B cell (primary cell): ENCODE results near the gene KCNC4. TPM values are rescaled to one million over a fixed set of nuclear protein-coding genes. Genes with fewer than 3 reads are reported as not detected.

Experiments used
- ATAC-seq: fragments of 200-7000 bp; cut with Tn5 transposase; one replicate; pipeline ENCODE4 v1.10.0; 2021; ENCODE audit warnings: low read depth, mild to moderate bottlenecking, moderate number of reproducible peaks, moderate library complexity
- CTCF ChIA-PET: fragments of 350-600 bp; sonication (Branson Sonifier 250); formaldehyde crosslinking; loops from one replicate; lab custom pipeline; 2021; ENCODE audit warnings: antibody characterized with exemption, inconsistent platforms; lab: Charles Lee
- POLR2A ChIA-PET: fragments of 350-600 bp; sonication (Branson Sonifier 250); formaldehyde crosslinking; loops from one replicate; lab custom pipeline; 2021; ENCODE audit warnings: antibody characterized with exemption; lab: Charles Lee
- DNase-seq: peaks from one replicate; pipeline ENCODE4 v3.0.0; 2013
- H2AFZ ChIP-seq: 2 replicates; pipeline ENCODE4 v1.6.1; 2012; ENCODE audit warnings: mild to moderate bottlenecking, low read depth, low read length; ENCODE audit not compliant: insufficient read depth, poor library complexity, severe bottlenecking
- H3K27ac ChIP-seq, 2 donors: 1 replicate in 1 of 2; 2 replicates in 1 of 2; pipeline ENCODE4 v1.5.1; 2012 to 2013; ENCODE audit warnings: low read length in 2 of 2, mild to moderate bottlenecking in 2 of 2, moderate library complexity in 1 of 2
- H3K27me3 ChIP-seq, 4 experiments: fragments of 200-600 bp in 1 of 4; sonication (generic) in 1 of 4; replicated peaks in 1 of 4; 1 replicate in 2 of 4; 2 replicates in 2 of 4; pipeline versions ENCODE4 v1.6.1 to v1.7.0; 2013 to 2016; ENCODE audit warnings: low read length in 3 of 4, mild to moderate bottlenecking in 2 of 4, mixed read lengths in 1 of 4, moderate library complexity in 1 of 4; ENCODE audit not compliant: insufficient read depth in 4 of 4, control insufficient read depth in 3 of 4; ENCODE audit errors: control extremely low read depth in 1 of 4
- H3K36me3 ChIP-seq, 2 experiments: replicated peaks in 1 of 2; 1 replicate in 1 of 2; 2 replicates in 1 of 2; pipeline versions ENCODE4 v1.6.1 to v1.7.1; 2013; ENCODE audit warnings: low read length in 1 of 2; ENCODE audit not compliant: insufficient read depth in 2 of 2, control insufficient read depth in 1 of 2; ENCODE audit errors: control extremely low read depth in 1 of 2, extremely low read depth in 1 of 2
- H3K4me1 ChIP-seq, 2 donors: fragments of 200-600 bp in 1 of 2; sonication (generic) in 1 of 2; 1 replicate in 1 of 2; 2 replicates in 1 of 2; pipeline versions ENCODE4 v1.5.1 to v1.6.1; 2013 to 2017; ENCODE audit warnings: low read length in 2 of 2; ENCODE audit not compliant: control insufficient read depth in 2 of 2, insufficient read depth in 2 of 2
- H3K4me2 ChIP-seq: replicated peaks from 2 replicates; pipeline ENCODE3; 2012; ENCODE audit warnings: mild to moderate bottlenecking, low read depth, low read length; ENCODE audit not compliant: poor library complexity, severe bottlenecking
- H3K4me3 ChIP-seq, 5 experiments: fragments of 200-600 bp in 1 of 5; sonication (generic) in 1 of 5; 1 replicate in 3 of 5; 2 replicates in 2 of 5; pipeline versions ENCODE4 v1.5.1 to v1.7.0; 2011 to 2016; ENCODE audit warnings: low read length in 4 of 5, mild to moderate bottlenecking in 4 of 5, low read depth in 2 of 5, control low read depth in 1 of 5, moderate library complexity in 1 of 5; ENCODE audit not compliant: insufficient read depth in 1 of 5; ENCODE audit errors: control extremely low read depth in 1 of 5, extremely low read depth in 1 of 5
- H3K79me2 ChIP-seq: fragments of 200-600 bp; sonication (generic); one replicate; pipeline ENCODE4 v1.6.0; 2016; ENCODE audit warnings: low read length; ENCODE audit not compliant: control insufficient read depth, insufficient read depth
- H3K9ac ChIP-seq: fragments of 200-600 bp; sonication (generic); 2 replicates; pipeline ENCODE4 v1.6.1; 2017; ENCODE audit warnings: mild to moderate bottlenecking, low read length, moderate library complexity
- H3K9me3 ChIP-seq, 3 donors: one replicate each; pipeline versions ENCODE4 v1.6.1 to v1.7.1; 2013; ENCODE audit warnings: low read length in 2 of 3; ENCODE audit not compliant: control insufficient read depth in 2 of 3, insufficient read depth in 1 of 3; ENCODE audit errors: control extremely low read depth in 1 of 3
- H4K20me1 ChIP-seq: 2 replicates; pipeline ENCODE4 v1.6.0; 2012; ENCODE audit warnings: mild to moderate bottlenecking, low read length; ENCODE audit not compliant: insufficient read depth, control insufficient read depth, poor library complexity, severe bottlenecking
- H3K27ac Mint-ChIP-seq: one replicate; pipeline ENCODE4 v1.8.0; 2021; ENCODE audit warnings: mixed read lengths
- H3K27me3 Mint-ChIP-seq: one replicate; pipeline ENCODE4 v1.8.0; 2021; ENCODE audit warnings: mixed read lengths
- H3K4me1 Mint-ChIP-seq: one replicate; pipeline ENCODE4 v1.8.0; 2021; ENCODE audit warnings: mixed read lengths
- H3K4me3 Mint-ChIP-seq: one replicate; pipeline ENCODE4 v1.8.0; 2021; ENCODE audit warnings: mixed read lengths
- H3K9me3 Mint-ChIP-seq: one replicate; pipeline ENCODE4 v1.8.0; 2022; ENCODE audit warnings: mixed read lengths; ENCODE audit not compliant: insufficient read depth
- CTCF ChIP-seq: fragments of 200-600 bp; IDR thresholded peaks from one replicate; pipeline ENCODE4 v1.8.0; 2022; ENCODE audit warnings: antibody characterized with exemption, mild to moderate bottlenecking
- EZH2 ChIP-seq: IDR thresholded peaks from 2 replicates; pipeline ENCODE4 v1.6.1; 2012; ENCODE audit warnings: borderline replicate concordance, low read depth, mild to moderate bottlenecking, moderate library complexity, low read length; ENCODE audit not compliant: insufficient read depth, poor library complexity, severe bottlenecking
- WGBS: methylation state at CpG from one replicate; pipeline ENCODE4 v1.1.5; 2013; ENCODE audit warnings: missing lambda C conversion rate; ENCODE audit not compliant: insufficient coverage; 5-methylcytosine and 5-hydroxymethylcytosine counted together
- intact Hi-C: fragments of 100-400 bp; cut with micrococcal nuclease; formaldehyde crosslinking; loops from one replicate; pipeline ENCODE4 v1.10.0; 2022
- polyA plus RNA-seq: library from polyadenylated mRNA; depleted of rRNA; stranded (reverse); fragments of >200 nt; gene quantifications from 2 replicates; pipeline ENCODE4 v1.2.3, GENCODE V29; 2012
- total RNA-seq, 2 donors: library from RNA; stranded (reverse); fragments of 120-200 nt in 1 of 2; gene quantifications; 1 replicate in 1 of 2; 2 replicates in 1 of 2; pipeline versions ENCODE4 v1.2.3 to v1.2.4, GENCODE V29; 2013 to 2022

Gene KCNC4
- total and polyA plus RNA-seq, 2 donors (not counting 1 experiment from before 2014, with no cell fraction given) = 3.2 to 24.1 TPM

- Histone ChIP-seq H3K9me3 (peaks cover 0 to 4% (median 0%) of the 10 kb centered on the region in 3 donors), H3K4me1 (peaks cover 17 to 31% of the 10 kb centered on the region in 2 donors), H3K27ac (peak overlapping the region; percentile 21 to 72), H3K79me2 (no peaks in the 10 kb centered on the region), H3K9ac (peak overlapping the region; percentile 74), H3K4me3 (peak overlapping the region; percentile 26 to 75 (median 66)), H3K27me3 (peaks cover 0 to 8% (median 0%) of the 10 kb centered on the region in 4 experiments), H3K4me2 (peak overlapping the region; percentile 92), H3K36me3 (no peaks in the 10 kb centered on the region), H4K20me1 (peaks cover 6% of the 10 kb centered on the region), H2AFZ (peak overlapping the region; percentile 76)
- ChIA-PET CTCF (interaction anchor here (0.8 to 24.7 kb wide), 8 partner anchors 7 to 286 kb away, joined by 3 to 838 read pairs (median 137); partner anchors contain the start of genes LAMTOR5, PROK1 and RBM15), POLR2A (interaction anchor here (1.9 to 4.5 kb wide), 2 partner anchors 33 to 128 kb away, joined by 4 to 29 read pairs; partner anchors contain the start of gene RBM15)
- Mint-ChIP-seq H3K27me3 (no peaks in the 10 kb centered on the region), H3K4me3 (peak overlapping the region; percentile 95), H3K27ac (peak overlapping the region; percentile 93), H3K4me1 (peaks cover 43% of the 10 kb centered on the region), H3K9me3 (no peaks in the 10 kb centered on the region)
- under 1% methylated on average over 101 of the region's 101 CpGs for WGBS
- DNase-seq (peak; percentile 81), ATAC-seq (peak; percentile 19)
- intact Hi-C loops = loop anchor here (1.0 to 2.0 kb wide), 3 partner anchors 32 to 196 kb away; partner anchors contain the start of gene LAMTOR5
- TF ChIP-seq EZH2 (no peak), CTCF (no peak)
Observed at GRCh38 chr1:110210604-110211495, 736 bp downstream of the KCNC4 start.
